Measurements from ENCODE around the gene TRAK2.
A peak's percentile ranks its signal among the peaks of the same experiment; 100 is the strongest.
"Not testable (repeated sequence)": the region's sequence is repeated elsewhere in the genome, so short reads cannot be mapped to it uniquely, and the experiment has no call there.

TRAK2 gene

DNA sequence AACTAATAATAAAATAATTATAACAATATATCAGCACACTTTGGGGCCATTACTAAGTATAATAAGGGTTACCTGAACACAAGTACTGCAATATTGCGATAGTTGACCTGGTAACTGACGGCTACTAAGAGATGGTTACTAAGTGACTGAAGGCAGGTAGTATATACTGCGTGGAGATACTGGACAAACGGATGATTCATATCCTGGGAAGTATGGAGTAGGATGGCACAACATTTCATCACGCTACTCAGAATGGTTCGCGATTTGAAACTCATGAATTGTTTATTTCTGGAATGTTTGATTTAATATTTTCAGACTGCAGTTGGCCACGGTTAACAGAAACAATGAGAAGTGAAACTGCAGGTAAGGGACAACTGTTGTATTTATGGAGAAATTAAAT is 54.7 kb downstream of the TRAK2 start:
- H3K9me3 ChIP-seq (ENCODE audit: low read depth, low read length), result no peaks in the 10 kb centered on the region
- H3K36me3 ChIP-seq (ENCODE audit: insufficient read depth, low read length), result peaks cover 74% of the 10 kb centered on the region
- DNase-seq (ENCODE audit: low read depth, low spot score), result no peak
- H3K9ac ChIP-seq (ENCODE audit: insufficient read length), result no peak overlapping the region
- TF ChIP-seq EZH2 (IDR thresholded peaks at IDR 0.05) (no peak), FOXP2 (optimal IDR thresholded peaks at IDR 0.05; ENCODE audit: control extremely low read depth, extremely low read length, insufficient read depth) (no peak), POLR2AphosphoS5 (IDR thresholded peaks at IDR 0.05; ENCODE audit: borderline replicate concordance, low read depth, low read length) (no peak)
- H3K27ac ChIP-seq, result no peak overlapping the region
- no peak overlapping the region for H3K4me3 ChIP-seq

DNA sequence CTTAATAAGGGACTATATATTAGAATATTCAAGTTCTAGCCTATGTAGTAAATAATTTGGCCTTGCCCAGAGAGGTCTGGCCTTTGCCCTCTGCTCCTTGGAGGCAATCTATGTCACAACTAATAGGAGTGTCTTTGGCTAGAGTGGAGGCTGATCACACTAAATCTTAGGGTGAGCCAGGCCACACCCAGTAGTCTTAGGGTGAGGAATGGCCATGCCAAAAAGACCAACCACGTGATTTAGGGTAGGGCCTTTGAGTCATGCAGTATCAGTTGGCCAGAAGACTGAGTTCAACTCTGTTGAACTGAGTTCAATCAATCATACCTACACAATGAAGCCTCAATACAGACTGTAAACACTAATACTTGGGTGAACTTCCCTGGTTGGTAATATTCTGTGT is 68.1 kb downstream of the TRAK2 start:
- no peak for DNase-seq (ENCODE audit: low read depth, low spot score)
- H3K27ac ChIP-seq, result no peak overlapping the region
- H3K9ac ChIP-seq (ENCODE audit: insufficient read length), result no peak overlapping the region
- peaks cover 6% of the 10 kb centered on the region; the same call in 1 of the 2 replicates for H3K9me3 ChIP-seq (ENCODE audit: low read depth, low read length)
- no peak overlapping the region for H3K4me3 ChIP-seq
- H3K36me3 ChIP-seq (ENCODE audit: insufficient read depth, low read length), result peaks cover 85% of the 10 kb centered on the region
- TF ChIP-seq POLR2AphosphoS5 (IDR thresholded peaks at IDR 0.05; ENCODE audit: borderline replicate concordance, low read depth, low read length) (no peak), EZH2 (IDR thresholded peaks at IDR 0.05) (no peak), FOXP2 (optimal IDR thresholded peaks at IDR 0.05; ENCODE audit: control extremely low read depth, extremely low read length, insufficient read depth) (no peak)

DNA sequence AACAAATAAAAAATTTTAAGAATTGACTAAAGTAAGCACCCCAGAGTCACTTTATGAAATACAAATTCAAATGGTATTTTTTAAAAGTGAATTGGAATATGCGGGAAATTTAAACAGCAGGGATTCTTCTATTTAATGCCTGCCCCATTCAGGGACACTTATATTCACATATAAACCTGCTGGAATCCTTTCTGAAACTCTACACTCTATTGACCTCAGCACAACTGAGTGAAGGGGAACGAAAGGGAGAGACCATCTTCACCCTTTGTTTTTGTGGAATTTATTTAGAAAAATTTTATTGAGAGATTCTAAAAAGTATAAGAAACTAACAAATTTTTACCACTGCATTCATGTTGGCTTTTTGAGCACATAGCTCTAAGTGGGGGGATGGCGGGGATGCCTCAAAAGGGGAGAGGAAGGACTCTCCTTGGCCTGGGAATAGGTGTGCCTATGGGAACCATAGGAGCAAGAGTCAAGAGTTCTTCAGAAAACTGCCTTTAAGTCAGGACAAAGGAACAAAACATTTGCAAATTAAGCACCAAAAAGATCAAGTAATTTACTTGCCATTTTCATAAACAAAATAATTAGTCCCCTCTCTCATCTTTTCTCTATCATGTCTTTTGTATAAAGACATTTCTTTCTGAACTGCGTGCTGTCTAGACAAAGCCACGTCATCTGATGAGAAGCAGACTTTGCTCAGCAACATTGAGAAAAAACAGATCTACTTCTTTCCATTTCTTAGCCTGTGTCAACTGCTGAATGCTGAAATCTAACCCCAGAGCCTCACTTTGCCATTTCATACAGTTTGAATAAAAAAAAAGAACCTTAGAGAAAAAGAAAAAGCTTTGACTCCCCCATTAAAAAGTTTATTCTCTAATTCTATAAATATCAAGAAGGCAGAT is 72.5 kb downstream of the TRAK2 start:
- H3K9ac ChIP-seq (ENCODE audit: insufficient read length), result no peak overlapping the region
- TF ChIP-seq EZH2 (IDR thresholded peaks at IDR 0.05), result no peak
- no peak for TF ChIP-seq FOXP2 (optimal IDR thresholded peaks at IDR 0.05; ENCODE audit: control extremely low read depth, extremely low read length, insufficient read depth)
- H3K4me3 ChIP-seq, result no peak overlapping the region
- peaks cover 52% of the 10 kb centered on the region for H3K36me3 ChIP-seq (ENCODE audit: insufficient read depth, low read length)
- no peak for DNase-seq (ENCODE audit: low read depth, low spot score)
- peak overlapping the region; percentile 51; the same call in 1 of the 2 replicates for H3K27ac ChIP-seq
- H3K9me3 ChIP-seq (ENCODE audit: low read depth, low read length), result peaks cover 6% of the 10 kb centered on the region; the same call in 1 of the 2 replicates

DNA sequence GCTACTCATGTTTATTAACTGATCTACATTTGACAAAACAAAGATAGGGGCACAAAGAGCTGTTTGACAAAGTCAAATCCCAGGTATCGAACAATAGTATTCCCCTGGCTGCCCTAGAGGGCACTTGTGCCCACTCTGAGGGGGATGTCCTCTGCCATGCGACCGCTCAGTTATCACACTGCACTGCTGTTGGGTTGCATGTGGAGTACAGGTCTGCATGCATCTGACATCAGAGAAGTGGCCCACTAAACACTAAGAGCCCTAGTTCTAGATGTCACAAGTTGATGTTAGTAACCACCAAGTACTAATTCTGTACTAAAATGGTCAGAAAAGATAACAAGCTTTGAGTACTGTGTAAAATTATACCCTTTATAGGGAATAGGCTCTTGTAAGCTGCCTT is 74.0 kb downstream of the TRAK2 start:
- peaks cover 37% of the 10 kb centered on the region for H3K36me3 ChIP-seq (ENCODE audit: insufficient read depth, low read length)

DNA sequence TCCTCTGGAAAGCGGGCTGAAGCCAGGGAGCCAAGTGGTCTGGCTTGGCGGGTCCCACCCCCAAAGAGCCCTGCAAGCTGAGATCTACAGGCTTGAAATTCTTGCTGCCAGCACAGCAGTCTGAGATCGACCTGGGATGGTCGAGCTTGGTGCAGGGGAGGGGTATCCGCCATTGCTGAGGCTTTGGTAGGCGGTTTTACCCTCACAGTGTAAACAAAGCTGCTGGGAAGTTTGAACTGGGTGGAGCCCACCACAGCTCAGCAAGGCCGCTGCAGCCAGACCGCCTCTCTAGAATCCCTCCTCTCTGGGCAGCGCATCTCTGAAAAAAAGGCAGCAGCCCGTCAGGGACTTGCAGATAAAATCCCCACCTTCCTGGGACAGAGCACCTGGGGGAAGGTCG is 81.5 kb downstream of the TRAK2 start:
- Histone ChIP-seq H3K27ac (no peak overlapping the region), H3K9ac (ENCODE audit: insufficient read length) (no peak overlapping the region), H3K9me3 (ENCODE audit: low read depth, low read length) (no peaks in the 10 kb centered on the region), H3K4me3 (no peak overlapping the region), H3K36me3 (ENCODE audit: insufficient read depth, low read length) (0 out of 2 replicates have a peak, but pooled peaks cover 5% of the 10 kb centered on the region)
- TF ChIP-seq FOXP2 (optimal IDR thresholded peaks at IDR 0.05; ENCODE audit: control extremely low read depth, extremely low read length, insufficient read depth), result no peak
- DNase-seq (ENCODE audit: low read depth, low spot score), result no peak

More for the DNA sequence above, 74.0 kb downstream of the TRAK2 start:
- no peak for TF ChIP-seq POLR2AphosphoS5 (IDR thresholded peaks at IDR 0.05; ENCODE audit: borderline replicate concordance, low read depth, low read length)
- no peak for TF ChIP-seq EZH2 (IDR thresholded peaks at IDR 0.05)
- no peak for TF ChIP-seq FOXP2 (optimal IDR thresholded peaks at IDR 0.05; ENCODE audit: control extremely low read depth, extremely low read length, insufficient read depth)
- no peak overlapping the region for H3K27ac ChIP-seq
- H3K9me3 ChIP-seq (ENCODE audit: low read depth, low read length), result peaks cover 6% of the 10 kb centered on the region; the same call in 1 of the 2 replicates
- DNase-seq (ENCODE audit: low read depth, low spot score), result no peak
- no peak overlapping the region for H3K9ac ChIP-seq (ENCODE audit: insufficient read length)
- H3K4me3 ChIP-seq, result no peak overlapping the region

DNA sequence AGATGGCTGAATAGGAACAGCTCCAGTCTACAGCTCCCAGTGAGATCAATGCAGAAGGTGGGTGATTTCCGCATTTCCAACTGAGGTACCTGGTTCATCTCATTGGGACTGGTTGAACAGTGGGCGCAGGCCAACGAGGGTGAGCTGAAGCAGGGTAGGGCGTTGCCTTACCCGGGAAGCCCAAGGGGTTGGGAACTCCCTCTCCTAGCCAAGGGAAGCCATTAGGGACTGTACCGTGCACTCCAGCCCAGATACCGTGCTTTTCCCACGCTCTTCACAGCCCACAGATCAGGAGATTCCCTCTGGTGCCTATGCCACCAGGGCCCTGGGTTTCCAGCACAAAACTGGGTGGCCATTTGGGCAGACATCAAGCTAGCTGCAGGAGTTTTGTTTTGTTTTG is 81.9 kb downstream of the TRAK2 start:
- DNase-seq (ENCODE audit: low read depth, low spot score); H3K9ac ChIP-seq (ENCODE audit: insufficient read length): not testable (repeated sequence)

DNA sequence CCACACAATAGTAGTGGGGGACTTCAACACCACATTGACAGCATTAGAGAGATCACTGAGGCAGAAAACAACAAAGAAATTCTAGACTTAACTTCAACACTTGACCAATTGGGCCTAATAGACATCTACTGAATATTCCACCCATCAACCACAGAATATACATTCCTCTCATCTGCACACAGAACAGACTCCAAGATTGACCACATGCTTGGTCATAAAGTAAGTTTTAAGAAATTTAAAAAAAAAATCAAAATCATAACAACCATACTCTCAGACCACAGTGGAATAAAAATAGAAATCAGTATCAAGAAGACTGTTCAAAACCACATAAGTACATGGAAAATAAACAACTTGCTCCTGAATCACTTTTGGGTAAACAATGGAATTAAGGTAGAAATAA is 85.1 kb downstream of the TRAK2 start:
- H3K9me3 ChIP-seq (ENCODE audit: low read depth, low read length), result no peaks in the 10 kb centered on the region
- no peak overlapping the region for H3K9ac ChIP-seq (ENCODE audit: insufficient read length)
- TF ChIP-seq EZH2 (IDR thresholded peaks at IDR 0.05) (no peak), FOXP2 (optimal IDR thresholded peaks at IDR 0.05; ENCODE audit: control extremely low read depth, extremely low read length, insufficient read depth) (no peak), POLR2AphosphoS5 (IDR thresholded peaks at IDR 0.05; ENCODE audit: borderline replicate concordance, low read depth, low read length) (no peak)
- H3K27ac ChIP-seq, result no peak overlapping the region
- DNase-seq (ENCODE audit: low read depth, low spot score), result no peak
- peaks cover 5% of the 10 kb centered on the region; the same call in 1 of the 2 replicates for H3K36me3 ChIP-seq (ENCODE audit: insufficient read depth, low read length)
- H3K4me3 ChIP-seq, result no peak overlapping the region

More for the DNA sequence above, 81.9 kb downstream of the TRAK2 start:
- H3K27ac ChIP-seq; H3K36me3 ChIP-seq (ENCODE audit: insufficient read depth, low read length); H3K4me3 ChIP-seq; H3K9me3 ChIP-seq (ENCODE audit: low read depth, low read length): not testable (repeated sequence)

DNA sequence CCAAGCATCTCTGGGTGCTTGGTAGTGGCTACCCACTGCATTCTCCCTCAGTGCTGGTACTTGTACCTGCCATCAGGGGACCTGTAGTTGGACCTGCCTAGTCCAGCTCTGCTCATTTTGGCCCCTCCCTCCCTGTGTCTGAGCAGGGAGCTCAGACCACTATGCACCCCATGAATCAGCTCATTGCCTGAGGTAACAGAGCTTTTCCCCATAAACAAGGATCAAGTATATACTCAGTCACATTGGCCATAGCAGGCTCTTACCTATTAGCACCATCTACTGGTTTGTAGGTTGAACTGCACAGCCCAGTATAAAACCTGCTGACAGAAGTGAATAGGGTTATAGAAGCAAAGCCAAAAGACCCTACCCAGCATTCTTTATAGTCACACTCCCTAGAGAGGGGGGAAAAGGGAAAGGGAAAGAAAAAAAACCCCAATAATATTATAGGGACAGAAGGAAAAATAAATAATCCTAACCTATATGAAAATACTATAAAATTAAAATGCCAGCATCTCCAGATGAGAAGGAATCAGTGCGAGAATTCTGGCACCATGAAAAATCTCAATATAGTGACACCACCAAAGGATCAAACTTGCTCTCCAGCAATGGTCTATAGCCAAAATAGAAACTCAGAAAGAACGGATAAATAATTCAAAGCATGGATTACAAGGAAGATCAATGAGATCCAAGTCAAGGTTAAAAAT is 87.2 kb downstream of the TRAK2 start:
- no peak overlapping the region for H3K4me3 ChIP-seq
- H3K9ac ChIP-seq (ENCODE audit: insufficient read length), result no peak overlapping the region
- no peak overlapping the region for H3K27ac ChIP-seq
- no peaks in the 10 kb centered on the region for H3K9me3 ChIP-seq (ENCODE audit: low read depth, low read length)
- no peak for TF ChIP-seq POLR2AphosphoS5 (IDR thresholded peaks at IDR 0.05; ENCODE audit: borderline replicate concordance, low read depth, low read length)
- H3K36me3 ChIP-seq (ENCODE audit: insufficient read depth, low read length), result peaks cover 5% of the 10 kb centered on the region; the same call in 1 of the 2 replicates
- peak; percentile 16 for DNase-seq (ENCODE audit: low read depth, low spot score)

All from SK-N-MC (cell line).